D341Med (cell line): Measurements from ENCODE around the gene CASKIN1.
"Not testable (repeated sequence)": the region's sequence is repeated elsewhere in the genome, so short reads cannot be mapped to it uniquely, and the experiment has no call there.

Experiments used
- DNase-seq: peaks from one replicate; pipeline ENCODE4 v3.0.0; 2012; ENCODE audit warnings: low spot score

Gene CASKIN1, protein sequence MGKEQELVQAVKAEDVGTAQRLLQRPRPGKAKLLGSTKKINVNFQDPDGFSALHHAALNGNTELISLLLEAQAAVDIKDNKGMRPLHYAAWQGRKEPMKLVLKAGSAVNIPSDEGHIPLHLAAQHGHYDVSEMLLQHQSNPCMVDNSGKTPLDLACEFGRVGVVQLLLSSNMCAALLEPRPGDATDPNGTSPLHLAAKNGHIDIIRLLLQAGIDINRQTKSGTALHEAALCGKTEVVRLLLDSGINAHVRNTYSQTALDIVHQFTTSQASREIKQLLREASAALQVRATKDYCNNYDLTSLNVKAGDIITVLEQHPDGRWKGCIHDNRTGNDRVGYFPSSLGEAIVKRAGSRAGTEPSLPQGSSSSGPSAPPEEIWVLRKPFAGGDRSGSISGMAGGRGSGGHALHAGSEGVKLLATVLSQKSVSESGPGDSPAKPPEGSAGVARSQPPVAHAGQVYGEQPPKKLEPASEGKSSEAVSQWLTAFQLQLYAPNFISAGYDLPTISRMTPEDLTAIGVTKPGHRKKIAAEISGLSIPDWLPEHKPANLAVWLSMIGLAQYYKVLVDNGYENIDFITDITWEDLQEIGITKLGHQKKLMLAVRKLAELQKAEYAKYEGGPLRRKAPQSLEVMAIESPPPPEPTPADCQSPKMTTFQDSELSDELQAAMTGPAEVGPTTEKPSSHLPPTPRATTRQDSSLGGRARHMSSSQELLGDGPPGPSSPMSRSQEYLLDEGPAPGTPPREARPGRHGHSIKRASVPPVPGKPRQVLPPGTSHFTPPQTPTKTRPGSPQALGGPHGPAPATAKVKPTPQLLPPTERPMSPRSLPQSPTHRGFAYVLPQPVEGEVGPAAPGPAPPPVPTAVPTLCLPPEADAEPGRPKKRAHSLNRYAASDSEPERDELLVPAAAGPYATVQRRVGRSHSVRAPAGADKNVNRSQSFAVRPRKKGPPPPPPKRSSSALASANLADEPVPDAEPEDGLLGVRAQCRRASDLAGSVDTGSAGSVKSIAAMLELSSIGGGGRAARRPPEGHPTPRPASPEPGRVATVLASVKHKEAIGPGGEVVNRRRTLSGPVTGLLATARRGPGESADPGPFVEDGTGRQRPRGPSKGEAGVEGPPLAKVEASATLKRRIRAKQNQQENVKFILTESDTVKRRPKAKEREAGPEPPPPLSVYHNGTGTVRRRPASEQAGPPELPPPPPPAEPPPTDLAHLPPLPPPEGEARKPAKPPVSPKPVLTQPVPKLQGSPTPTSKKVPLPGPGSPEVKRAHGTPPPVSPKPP (N-terminal part only)

DNA sequence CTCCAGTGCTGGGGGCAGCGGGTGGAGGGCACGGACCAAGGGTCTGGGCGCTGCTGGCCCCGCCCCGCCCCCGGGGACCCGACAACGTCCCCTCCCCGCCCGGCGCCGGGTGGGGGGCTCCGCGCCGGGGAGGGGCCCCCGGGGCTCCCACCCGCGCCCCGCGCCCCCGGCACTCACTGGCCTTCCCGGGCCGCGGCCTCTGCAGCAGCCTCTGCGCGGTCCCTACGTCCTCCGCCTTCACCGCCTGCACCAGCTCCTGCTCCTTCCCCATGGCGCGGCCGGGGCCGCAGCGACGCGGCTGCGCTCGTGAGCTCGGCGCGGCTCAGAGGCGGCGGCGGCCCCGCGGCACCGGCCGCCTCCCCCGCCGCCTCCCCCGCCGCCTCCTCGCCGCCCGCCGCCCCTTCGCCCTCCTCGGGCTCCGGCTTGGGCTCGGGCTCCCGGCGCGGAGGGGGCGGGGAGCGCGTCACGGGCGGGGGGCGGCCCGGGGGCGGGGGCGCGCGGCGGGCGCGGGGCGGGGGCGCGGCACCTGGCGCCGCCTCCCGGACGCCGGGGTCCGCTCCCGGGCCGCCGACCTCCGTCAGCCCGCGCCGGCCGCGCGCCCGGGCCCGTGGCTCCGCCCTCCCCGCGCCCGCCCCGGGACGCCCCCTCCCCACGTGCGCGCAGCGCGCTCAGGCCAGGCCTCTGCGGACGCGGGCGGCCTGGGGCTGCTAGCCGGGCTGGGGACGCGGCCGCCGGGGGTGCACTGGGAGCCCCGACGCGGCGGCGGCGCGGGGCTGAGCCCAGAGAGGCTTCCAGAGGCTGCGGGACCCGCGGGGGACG is at the start of gene CASKIN1:
Gene CASKIN1, minus strand, starts transcription at position 444 of the 819 bp plus-strand sequence. Its CDS starts 173 bp downstream, at position 271.
- DNase-seq, result peak; percentile 81

DNA sequence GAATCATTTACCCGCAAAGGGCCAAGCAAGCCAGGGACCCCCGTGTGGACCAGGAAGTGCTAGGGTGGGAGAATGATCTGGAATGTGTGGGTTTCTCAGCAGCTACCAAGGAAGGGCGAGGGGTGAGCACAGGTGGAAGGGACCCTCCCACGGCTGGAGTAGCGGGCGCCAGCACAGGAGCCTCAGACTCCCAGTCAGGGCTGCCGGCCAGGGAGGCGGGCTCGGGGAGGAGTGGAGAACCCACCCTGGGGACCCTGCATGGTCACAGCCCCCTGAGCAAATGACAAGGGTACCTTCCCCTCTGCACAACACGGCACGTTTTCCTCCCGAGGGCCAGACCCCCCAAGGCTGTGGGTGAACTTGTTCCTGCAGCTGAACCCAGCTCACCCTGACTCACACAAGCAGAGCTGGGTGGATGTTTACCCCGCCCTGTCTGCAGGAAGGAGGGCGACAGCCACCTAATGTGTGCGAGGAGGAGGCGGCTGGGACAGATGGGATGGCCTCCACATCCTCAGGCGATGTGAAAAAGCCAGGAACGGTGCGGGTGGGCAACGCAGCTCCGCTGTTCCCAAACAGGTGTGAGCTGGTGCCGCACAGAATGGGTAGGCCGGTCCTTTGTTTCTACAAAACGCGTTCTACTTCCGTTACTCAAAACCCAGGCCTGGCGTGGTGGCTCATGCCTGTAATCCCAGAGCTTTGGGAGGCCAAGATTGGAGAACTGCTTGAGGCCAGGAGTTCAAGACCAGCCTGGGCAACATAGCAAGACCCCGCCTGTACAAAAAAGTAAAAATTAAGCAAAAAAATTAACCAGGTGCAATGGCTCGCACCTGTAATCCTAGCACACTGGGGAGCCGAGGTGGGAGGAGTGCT is 48.8 kb upstream of the CASKIN1 start:
- DNase-seq, result peak; percentile 17

- peak; percentile 40 for DNase-seq
Measured at GRCh38 chr16:2244301-2244700, 47.9 kb upstream of the CASKIN1 start.

GRCh38 chr16:2243781-2244180 is 47.4 kb upstream of the CASKIN1 start:
- DNase-seq, result peak; percentile 21

GRCh38 chr16:2243031-2243528 is 46.7 kb upstream of the CASKIN1 start:
- DNase-seq, result peak; percentile 32

- DNase-seq, result peak; percentile 20
Measured at GRCh38 chr16:2242598-2242997, 46.2 kb upstream of the CASKIN1 start.

DNA sequence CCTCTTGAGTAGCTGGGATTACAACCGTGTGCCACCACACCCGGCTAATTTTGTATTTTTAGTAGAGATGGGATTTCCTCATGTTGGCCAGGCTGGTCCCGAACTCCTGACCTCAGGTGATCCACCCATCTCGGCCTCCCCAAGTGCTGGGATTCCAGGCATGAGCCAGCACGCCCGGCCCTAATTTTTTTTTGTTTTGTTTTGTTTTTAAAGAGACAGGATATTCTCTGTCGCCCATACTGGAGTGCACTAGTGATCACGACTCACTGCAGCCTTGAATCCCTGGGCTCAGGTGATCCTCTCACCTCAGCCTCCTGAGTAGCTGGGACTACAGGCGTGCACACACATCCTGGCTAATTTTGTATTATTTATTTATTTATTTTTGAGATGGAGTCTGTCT is 43.9 kb upstream of the CASKIN1 start:
- DNase-seq, result not testable (repeated sequence)

- peak; percentile 38 for DNase-seq
Measured at GRCh38 chr16:2238838-2239675, 42.7 kb upstream of the CASKIN1 start.

DNA sequence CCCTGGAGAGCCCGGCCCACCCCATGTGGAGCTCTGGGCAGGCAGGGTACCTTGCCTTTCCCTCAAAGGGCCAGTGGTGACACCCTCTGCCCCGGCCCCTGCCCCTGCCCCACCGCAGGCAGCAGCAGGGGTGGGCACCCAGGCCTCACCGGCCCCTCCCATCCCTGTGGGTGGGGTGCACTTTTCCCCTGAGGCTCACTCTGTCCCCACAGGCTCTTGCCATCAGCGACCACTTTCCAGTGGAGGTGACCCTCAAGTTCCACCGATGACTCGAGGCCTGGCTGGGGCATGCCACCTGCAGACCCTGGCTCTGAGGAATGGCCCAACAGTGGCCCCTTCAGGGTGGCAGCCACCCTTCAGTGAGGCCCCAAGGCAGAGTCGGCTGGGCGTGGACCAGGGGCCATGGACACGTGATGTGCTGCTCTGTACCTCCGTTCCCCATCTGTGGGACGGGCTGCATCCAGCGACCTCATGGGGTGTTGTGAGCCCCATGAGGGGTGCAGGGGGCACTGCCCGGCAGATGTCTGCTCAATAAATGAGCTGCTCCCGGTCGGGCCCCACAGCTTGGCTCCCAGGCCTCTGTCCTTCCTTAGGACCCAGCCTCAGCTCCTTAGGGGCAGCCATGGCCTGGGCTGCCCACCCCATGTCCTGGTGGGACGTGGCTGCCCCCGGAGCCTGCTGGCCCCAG is 41.9 kb upstream of the CASKIN1 start:
- peak; percentile 37 for DNase-seq

DNA sequence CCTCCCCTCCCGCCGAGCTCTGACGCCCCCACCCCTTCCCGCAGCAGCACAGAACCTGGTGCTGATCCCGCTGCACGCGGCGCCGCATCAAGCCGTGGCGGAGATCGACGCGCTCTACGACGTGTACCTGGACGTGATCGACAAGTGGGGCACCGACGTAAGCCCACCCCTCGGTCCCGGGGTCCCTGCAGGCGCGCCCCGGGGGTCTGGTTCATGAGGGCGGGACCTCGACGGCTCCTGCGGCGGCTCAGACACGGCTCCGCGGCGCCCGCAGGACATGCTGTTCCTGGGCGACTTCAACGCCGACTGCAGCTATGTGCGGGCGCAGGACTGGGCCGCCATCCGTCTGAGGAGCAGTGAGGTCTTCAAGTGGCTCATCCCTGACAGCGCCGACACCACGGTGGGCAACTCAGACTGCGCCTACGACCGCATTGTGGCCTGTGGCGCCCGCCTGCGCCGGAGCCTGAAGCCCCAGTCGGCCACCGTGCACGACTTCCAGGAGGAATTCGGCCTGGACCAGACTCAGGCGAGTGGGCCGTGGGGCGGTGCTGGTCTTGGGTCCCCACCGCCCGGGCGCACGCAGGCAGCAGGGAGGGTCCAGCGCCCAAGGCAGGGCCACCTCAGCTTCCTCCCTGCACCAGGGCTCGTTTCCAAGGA is 41.2 kb upstream of the CASKIN1 start:
- DNase-seq, result peak; percentile 46

- DNase-seq, result peak; percentile 40
Measured at GRCh38 chr16:2237102-2237482, 40.7 kb upstream of the CASKIN1 start.

DNA sequence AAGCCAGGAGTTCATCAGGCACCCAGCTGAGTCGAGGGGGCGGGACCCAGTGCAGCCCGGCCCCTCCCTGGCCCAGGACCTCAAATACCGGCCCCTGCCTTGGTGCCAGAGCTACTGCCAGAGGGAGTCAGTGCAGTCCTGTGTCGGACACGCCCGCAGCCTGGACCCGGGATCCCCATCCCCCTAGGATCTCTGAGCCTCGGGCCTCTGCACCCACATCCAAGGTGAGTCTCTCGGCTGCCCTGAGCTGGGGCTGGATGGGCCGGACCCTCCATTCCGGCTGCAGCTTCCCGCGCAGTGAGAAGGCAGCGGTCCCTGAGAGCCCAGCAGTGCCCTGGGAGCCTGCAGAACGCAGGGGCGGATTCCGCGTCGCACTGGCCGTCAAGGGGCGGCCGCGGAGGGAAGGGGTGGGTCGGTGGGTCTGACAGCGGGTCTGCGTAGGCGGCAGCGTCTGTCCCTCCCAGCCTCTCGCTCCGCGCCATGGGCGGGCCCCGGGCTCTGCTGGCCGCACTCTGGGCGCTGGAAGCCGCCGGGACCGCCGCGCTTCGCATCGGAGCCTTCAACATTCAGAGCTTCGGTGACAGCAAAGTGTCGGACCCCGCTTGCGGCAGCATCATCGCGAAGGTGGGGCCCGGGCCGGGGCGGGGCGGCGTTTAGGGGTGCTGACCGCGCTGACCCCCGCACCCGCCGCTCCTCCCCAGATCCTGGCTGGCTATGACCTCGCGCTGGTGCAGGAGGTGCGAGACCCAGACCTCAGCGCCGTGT is 40.1 kb upstream of the CASKIN1 start, which contains the start of gene DNASE1L2:
Gene DNASE1L2, plus strand, starts transcription at position 108 of the 765 bp plus-strand sequence. Its CDS starts 373 bp downstream, at position 481.
- no peak for DNase-seq

- DNase-seq, result no peak
Measured at GRCh38 chr16:2235695-2236336, 39.4 kb upstream of the CASKIN1 start.

- DNase-seq, result no peak
Measured at GRCh38 chr16:2235234-2235651, 38.8 kb upstream of the CASKIN1 start.

GRCh38 chr16:2234813-2235170 is 38.4 kb upstream of the CASKIN1 start:
- DNase-seq, result no peak
